Sigmoid colon (tissue), 7 donors: Measurements from ENCODE around the gene COIL. TPM values are rescaled to one million over a fixed set of nuclear protein-coding genes. Genes with fewer than 3 reads are reported as not detected.
"Not testable (repeated sequence)": the region's sequence is repeated elsewhere in the genome, so short reads cannot be mapped to it uniquely, and the experiment has no call there.

Experiments used
- DNase-seq: peaks from one replicate; pipeline ENCODE4 v3.0.0-alpha.2; 2019
- H3K27ac ChIP-seq, 4 donors: fragments of 200-600 bp; sonication (generic); one replicate each; pipeline ENCODE4 v1.5.1; 2016 to 2019; ENCODE audit warnings: mild to moderate bottlenecking in 1 of 4
- H3K27me3 ChIP-seq, 3 donors: fragments of 200-600 bp; sonication (generic); one replicate each; pipeline ENCODE4 v1.5.1; 2019; ENCODE audit warnings: mild to moderate bottlenecking in 1 of 3
- H3K36me3 ChIP-seq, 4 donors: fragments of 200-600 bp; sonication (generic); one replicate each; pipeline ENCODE4 v1.5.1; 2016 to 2019
- H3K4me1 ChIP-seq, 4 donors: fragments of 200-600 bp; sonication (generic); one replicate each; pipeline ENCODE4 v1.5.1; 2017 to 2019
- H3K4me3 ChIP-seq, 4 donors: fragments of 200-600 bp; sonication (generic); one replicate each; pipeline ENCODE4 v1.5.1; 2017 to 2019; ENCODE audit warnings: mild to moderate bottlenecking in 2 of 4, moderate library complexity in 1 of 4
- H3K9me3 ChIP-seq, 4 donors: fragments of 200-600 bp in 3 of 4; sonication (generic) in 3 of 4; one replicate each; pipeline versions ENCODE4 v1.5.1 to v1.6.1; 2013 to 2019
- CTCF ChIP-seq, 4 experiments: fragments of 450-650 bp in 3 of 4; fragments of 200-600 bp in 1 of 4; IDR thresholded peaks; one replicate each; pipeline ENCODE4 v1.5.1; 2016 to 2019; ENCODE audit warnings: antibody characterized with exemption in 4 of 4, mild to moderate bottlenecking in 3 of 4, moderate library complexity in 2 of 4
- EP300 ChIP-seq, 4 donors: sonication (generic); formaldehyde crosslinking; IDR thresholded peaks; one replicate each; pipeline ENCODE4 v1.6.1; 2017; ENCODE audit warnings: antibody characterized with exemption in 4 of 4
- POLR2A ChIP-seq, 2 donors: fragments of 450-650 bp; IDR thresholded peaks; one replicate each; pipeline ENCODE4 v1.6.1; 2016; ENCODE audit warnings: antibody characterized with exemption in 2 of 2, mild to moderate bottlenecking in 2 of 2, moderate library complexity in 2 of 2
- POLR2AphosphoS5 ChIP-seq, 4 donors: sonication (generic); formaldehyde crosslinking; IDR thresholded peaks; one replicate each; pipeline ENCODE4 v1.6.1; 2017; ENCODE audit warnings: antibody characterized with exemption in 4 of 4
- WGBS, 2 donors: extraction: QIAGEN DNeasy Blood & Tissue Kit; methylation state at CpG; one replicate each; pipeline ENCODE4 v1.1.7; 2013; 5-methylcytosine and 5-hydroxymethylcytosine counted together
- intact Hi-C: fragments of 100-400 bp; cut with DNase I; formaldehyde crosslinking; loops from one replicate; pipeline ENCODE4 v1.15.1; 2023
- polyA plus RNA-seq, 3 donors: library from polyadenylated mRNA; stranded (reverse); fragments of 200-250 nt; gene quantifications; one replicate each; pipeline ENCODE4 v1.2.3, GENCODE V29; 2013
- total RNA-seq, 4 donors: library from RNA; depleted of rRNA; stranded (reverse); fragments of >200 nt; gene quantifications; one replicate each; pipeline ENCODE4 v1.1.0, GENCODE V29; 2016
- donor health status: healthy with polysubstance abuse.
- donor health status: Bipolar disorder and iron deficiency.
- donor health status: healthy.

COIL gene
- total and polyA plus RNA-seq, 7 donors = 8.3 to 15.1 (median 11.8) TPM

GRCh38 chr17:56970974-56971373, 10.1 kb upstream of the COIL start:
- H3K27me3 ChIP-seq = no peaks in the 10 kb centered on the region
- DNase-seq = no peak
- WGBS, 2 donors = 94% methylated on average over 1 of the region's 1 CpG
- no peaks in the 10 kb centered on the region for H3K4me1 ChIP-seq
- H3K27ac ChIP-seq = no peak overlapping the region
- H3K36me3 ChIP-seq = no peaks in the 10 kb centered on the region
- intact Hi-C loops = loop anchor here (10.0 kb wide), 1 partner anchor 284 kb away; the partner anchor contains the start of gene MSI2
- no peak for TF ChIP-seq POLR2AphosphoS5 (IDR thresholded peaks at IDR 0.05)
- TF ChIP-seq CTCF (IDR thresholded peaks at IDR 0.05) = no peak
- no peak for TF ChIP-seq POLR2A (IDR thresholded peaks at IDR 0.05)
- no peak for TF ChIP-seq EP300 (IDR thresholded peaks at IDR 0.05)
- H3K9me3 ChIP-seq = no peaks in the 10 kb centered on the region
- no peak overlapping the region for H3K4me3 ChIP-seq

GRCh38 chr17:56966338-56966737, 5.5 kb upstream of the COIL start:
- intact Hi-C loops = no loop called here
- Histone ChIP-seq H3K36me3 (no peaks in the 10 kb centered on the region), H3K27me3 (no peaks in the 10 kb centered on the region), H3K4me3 (no peak overlapping the region), H3K27ac (no peak overlapping the region), H3K4me1 (peaks cover 0 to 4% (median 0%) of the 10 kb centered on the region in 4 donors), H3K9me3 (no peaks in the 10 kb centered on the region)
- WGBS, 2 donors = 74 to 82% methylated on average over 5 of the region's 5 CpGs
- TF ChIP-seq EP300 (IDR thresholded peaks at IDR 0.05) (no peak), POLR2A (IDR thresholded peaks at IDR 0.05) (no peak), POLR2AphosphoS5 (IDR thresholded peaks at IDR 0.05) (no peak), CTCF (IDR thresholded peaks at IDR 0.05) (no peak)
- no peak for DNase-seq

- H3K27me3 ChIP-seq = not testable (repeated sequence)
- 26 to 71% methylated on average over 6 of the region's 6 CpGs for WGBS, 2 donors
Measured at GRCh38 chr17:56965681-56966080, 4.8 kb upstream of the COIL start.

DNA sequence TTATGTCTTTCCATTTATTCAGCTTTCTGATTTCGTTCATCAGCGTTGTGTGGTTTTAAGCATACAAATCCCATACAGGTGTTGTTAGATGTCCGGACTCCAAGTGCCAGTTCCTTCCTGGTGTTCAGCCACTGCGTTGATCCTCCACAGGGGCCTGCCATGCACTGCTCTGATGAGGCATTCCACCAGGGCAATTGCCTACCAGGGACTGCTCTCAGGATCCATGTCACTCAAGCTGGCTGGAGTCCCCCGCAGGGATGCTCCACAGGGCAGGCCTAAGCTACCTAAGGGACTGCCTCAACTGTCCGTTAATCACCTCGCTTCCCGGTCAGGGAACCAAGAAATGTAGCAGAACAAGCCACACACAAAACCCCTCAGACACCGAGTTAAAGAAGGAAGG, 4.4 kb upstream of the COIL start:
- 85 to 87% methylated on average over 9 of the region's 9 CpGs for WGBS, 2 donors
- H3K4me1 ChIP-seq, intact Hi-C loops: not testable (repeated sequence)

More at GRCh38 chr17:56965681-56966080, 4.8 kb upstream of the COIL start:
- H3K4me3 ChIP-seq, H3K27ac ChIP-seq, DNase-seq, intact Hi-C loops, H3K9me3 ChIP-seq, H3K4me1 ChIP-seq, H3K36me3 ChIP-seq: not testable (repeated sequence)

GRCh38 chr17:56956992-56957391, 3.9 kb downstream of the COIL start:
- Histone ChIP-seq H3K27ac (no peak overlapping the region), H3K36me3 (peaks cover 0 to 5% (median 2%) of the 10 kb centered on the region in 4 donors), H3K27me3 (no peaks in the 10 kb centered on the region), H3K9me3 (no peaks in the 10 kb centered on the region), H3K4me3 (no peak overlapping the region), H3K4me1 (peaks cover 0 to 22% (median 14%) of the 10 kb centered on the region in 4 donors)
- intact Hi-C loops = no loop called here
- no peak for TF ChIP-seq POLR2AphosphoS5 (IDR thresholded peaks at IDR 0.05)
- TF ChIP-seq CTCF (IDR thresholded peaks at IDR 0.05) = no peak
- TF ChIP-seq POLR2A (IDR thresholded peaks at IDR 0.05) = no peak
- no peak for TF ChIP-seq EP300 (IDR thresholded peaks at IDR 0.05)
- WGBS, 2 donors = 97% methylated on average over 5 of the region's 5 CpGs
- DNase-seq = no peak

More for the DNA sequence above, 4.4 kb upstream of the COIL start:
- H3K36me3 ChIP-seq, H3K27me3 ChIP-seq, DNase-seq, H3K27ac ChIP-seq, H3K4me3 ChIP-seq, H3K9me3 ChIP-seq: not testable (repeated sequence)

DNA sequence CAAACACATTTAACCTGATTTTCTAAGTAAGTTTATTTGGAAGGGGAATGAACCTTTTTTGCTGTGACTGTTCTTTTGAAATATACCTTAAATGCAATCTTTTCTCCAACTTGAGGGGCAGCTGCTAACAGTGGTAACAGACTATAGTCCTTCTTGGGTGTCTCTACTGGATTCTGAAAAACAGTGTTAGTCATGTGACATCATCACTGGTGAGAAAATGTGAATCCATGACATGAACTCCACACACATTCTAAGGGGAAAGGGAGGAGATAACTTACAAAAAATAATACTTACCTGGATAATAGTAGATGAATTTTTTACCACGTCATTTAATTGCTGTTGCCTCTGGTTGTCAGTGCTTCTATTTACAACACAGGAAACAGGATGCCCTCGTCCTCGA, 11.3 kb downstream of the COIL start:
- no peak overlapping the region for H3K27ac ChIP-seq
- WGBS, 2 donors = 74 to 86% methylated on average over 3 of the region's 3 CpGs
- no peaks in the 10 kb centered on the region for H3K4me1 ChIP-seq
- no peak overlapping the region for H3K4me3 ChIP-seq
- peaks cover 17 to 67% (median 19%) of the 10 kb centered on the region in 4 donors for H3K36me3 ChIP-seq
- H3K27me3 ChIP-seq = no peaks in the 10 kb centered on the region
- DNase-seq = no peak
- no peaks in the 10 kb centered on the region for H3K9me3 ChIP-seq
- TF ChIP-seq POLR2AphosphoS5 (IDR thresholded peaks at IDR 0.05) (no peak), CTCF (IDR thresholded peaks at IDR 0.05) (no peak), EP300 (IDR thresholded peaks at IDR 0.05) (no peak), POLR2A (IDR thresholded peaks at IDR 0.05) (no peak)
- intact Hi-C loops = no loop called here
